Measurements from ENCODE around the gene KAT7. TPM values are rescaled to one million over a fixed set of nuclear protein-coding genes. Genes with fewer than 3 reads are reported as not detected.

Gene KAT7
- total RNA-seq, 3 donors from 2014 or later (not counting 1 experiment from before 2014, with no cell fraction given), result 195 to 231 (median 213) TPM

DNA sequence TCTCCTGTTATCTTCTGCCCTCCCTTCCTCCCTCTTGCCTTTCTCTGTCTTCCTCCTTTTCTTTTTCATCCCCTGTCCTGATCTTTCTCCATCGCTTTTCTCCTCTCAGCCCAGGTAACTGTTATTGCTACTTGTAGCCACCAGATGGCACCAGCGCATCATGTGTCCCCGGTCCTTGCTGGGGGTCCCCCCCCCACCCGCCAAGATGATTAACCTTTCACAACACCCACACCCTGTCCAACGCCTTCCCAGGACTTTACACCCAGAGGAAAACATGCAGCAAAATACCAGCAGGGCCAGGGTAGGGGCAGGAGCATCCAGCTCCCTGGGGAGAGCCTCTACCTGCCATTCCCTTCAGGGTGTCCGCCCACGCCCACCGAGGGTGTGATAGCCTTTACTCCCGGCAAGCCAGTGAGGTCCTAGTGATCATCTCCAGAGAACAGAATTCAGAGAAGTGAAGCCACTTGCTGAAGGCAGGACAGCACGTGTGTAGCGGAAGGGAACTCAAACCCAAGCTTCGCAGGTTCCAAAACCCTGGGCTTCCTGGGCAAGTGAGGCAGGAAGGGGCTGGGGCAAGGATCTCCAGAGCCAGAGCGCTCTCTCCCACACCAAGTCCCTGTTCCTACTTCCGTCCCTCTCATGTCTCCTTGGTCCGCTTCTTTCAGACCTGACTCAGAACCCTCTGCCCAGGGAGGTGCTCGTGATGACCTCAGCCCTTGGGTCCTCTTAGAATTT is 72.8 kb downstream of the KAT7 start:
- H3K27me3 ChIP-seq (ENCODE audit: control insufficient read depth, insufficient read depth, low read length), result peaks cover 3% of the 10 kb centered on the region
- Mint-ChIP-seq H3K4me3 (no peak overlapping the region), H3K9me3 (no peaks in the 10 kb centered on the region), H3K4me1 (no peaks in the 10 kb centered on the region), H3K27ac (no peak overlapping the region), H3K27me3 (ENCODE audit: low read depth in 2 of 2) (peaks cover 0 to 11% of the 10 kb centered on the region in 2 donors), H3K36me3 (no peaks in the 10 kb centered on the region)
- H3K9me3 ChIP-seq (ENCODE audit: control insufficient read depth, insufficient read depth, low read length), result no peaks in the 10 kb centered on the region
- H3K4me3 ChIP-seq (ENCODE audit: low read length), result no peak overlapping the region
- ATAC-seq (peak in 2 of 3 donors; percentile 78 to 81), DNase-seq (peak; percentile 37 to 86)
- peaks cover 4% of the 10 kb centered on the region for H3K4me1 ChIP-seq (ENCODE audit: control insufficient read depth, insufficient read depth, low read length)
- no peak overlapping the region for H3K27ac ChIP-seq (ENCODE audit: low read length)
- TF ChIP-seq, protein P1, sequence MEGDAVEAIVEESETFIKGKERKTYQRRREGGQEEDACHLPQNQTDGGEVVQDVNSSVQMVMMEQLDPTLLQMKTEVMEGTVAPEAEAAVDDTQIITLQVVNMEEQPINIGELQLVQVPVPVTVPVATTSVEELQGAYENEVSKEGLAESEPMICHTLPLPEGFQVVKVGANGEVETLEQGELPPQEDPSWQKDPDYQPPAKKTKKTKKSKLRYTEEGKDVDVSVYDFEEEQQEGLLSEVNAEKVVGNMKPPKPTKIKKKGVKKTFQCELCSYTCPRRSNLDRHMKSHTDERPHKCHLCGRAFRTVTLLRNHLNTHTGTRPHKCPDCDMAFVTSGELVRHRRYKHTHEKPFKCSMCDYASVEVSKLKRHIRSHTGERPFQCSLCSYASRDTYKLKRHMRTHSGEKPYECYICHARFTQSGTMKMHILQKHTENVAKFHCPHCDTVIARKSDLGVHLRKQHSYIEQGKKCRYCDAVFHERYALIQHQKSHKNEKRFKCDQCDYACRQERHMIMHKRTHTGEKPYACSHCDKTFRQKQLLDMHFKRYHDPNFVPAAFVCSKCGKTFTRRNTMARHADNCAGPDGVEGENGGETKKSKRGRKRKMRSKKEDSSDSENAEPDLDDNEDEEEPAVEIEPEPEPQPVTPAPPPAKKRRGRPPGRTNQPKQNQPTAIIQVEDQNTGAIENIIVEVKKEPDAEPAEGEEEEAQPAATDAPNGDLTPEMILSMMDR (IDR thresholded peaks at IDR 0.05), result peak; percentile 83
- no peaks in the 10 kb centered on the region for H3K36me3 ChIP-seq (ENCODE audit: control insufficient read depth, insufficient read depth, low read length)
- intact Hi-C loops (cut with micrococcal nuclease), result loop anchor here (1.0 kb wide), 1 partner anchor 137 kb away; no protein-coding TSS in a partner anchor
- 46% methylated on average over 16 of the region's 16 CpGs for WGBS (ENCODE audit: insufficient coverage)

DNA sequence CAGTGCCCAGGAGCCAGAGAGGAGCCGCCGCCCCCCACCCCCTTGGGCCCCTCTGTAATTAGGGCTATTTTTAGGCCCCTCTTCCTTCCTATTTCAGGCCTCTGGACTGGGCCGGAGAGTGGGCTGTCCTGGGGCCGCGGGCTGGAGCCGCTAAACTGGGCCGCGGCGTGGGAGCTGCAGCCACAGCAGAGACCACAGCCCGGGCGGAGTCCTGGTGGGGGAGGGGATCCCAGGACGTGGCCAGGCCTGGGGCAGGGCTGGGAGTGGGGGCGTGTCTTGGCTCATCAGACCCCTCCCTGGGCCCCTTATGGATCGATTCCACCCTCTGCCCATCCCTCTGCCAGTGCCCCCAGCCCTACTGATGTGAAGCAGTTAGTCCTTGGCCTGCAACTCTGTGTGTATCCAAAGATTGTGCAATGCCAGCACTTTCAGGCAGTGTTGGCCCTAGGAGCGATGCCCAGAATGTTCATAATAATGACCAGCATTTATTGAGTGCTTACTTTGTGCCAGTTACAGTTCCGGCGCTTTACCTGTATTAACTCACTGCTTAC is 74.4 kb downstream of the KAT7 start:
- no peak for DNase-seq
- Histone ChIP-seq H3K9me3 (ENCODE audit: control insufficient read depth, insufficient read depth, low read length) (no peaks in the 10 kb centered on the region), H3K4me1 (ENCODE audit: control insufficient read depth, insufficient read depth, low read length) (peaks cover 4% of the 10 kb centered on the region), H3K36me3 (ENCODE audit: control insufficient read depth, insufficient read depth, low read length) (no peaks in the 10 kb centered on the region), H3K27ac (ENCODE audit: low read length) (no peak overlapping the region), H3K4me3 (ENCODE audit: low read length) (no peak overlapping the region), H3K27me3 (ENCODE audit: control insufficient read depth, insufficient read depth, low read length) (peaks cover 3% of the 10 kb centered on the region)
- WGBS (ENCODE audit: insufficient coverage), result 39% methylated on average over 17 of the region's 17 CpGs
- Mint-ChIP-seq H3K9me3 (no peaks in the 10 kb centered on the region), H3K36me3 (no peaks in the 10 kb centered on the region), H3K4me1 (no peaks in the 10 kb centered on the region), H3K4me3 (no peak overlapping the region), H3K27ac (no peak overlapping the region), H3K27me3 (ENCODE audit: low read depth in 2 of 2) (peaks cover 0 to 11% of the 10 kb centered on the region in 2 donors)
- intact Hi-C loops (cut with micrococcal nuclease), result no loop called here
- no peak for ATAC-seq
- TF ChIP-seq, protein P1 (IDR thresholded peaks at IDR 0.05), result no peak

DNA sequence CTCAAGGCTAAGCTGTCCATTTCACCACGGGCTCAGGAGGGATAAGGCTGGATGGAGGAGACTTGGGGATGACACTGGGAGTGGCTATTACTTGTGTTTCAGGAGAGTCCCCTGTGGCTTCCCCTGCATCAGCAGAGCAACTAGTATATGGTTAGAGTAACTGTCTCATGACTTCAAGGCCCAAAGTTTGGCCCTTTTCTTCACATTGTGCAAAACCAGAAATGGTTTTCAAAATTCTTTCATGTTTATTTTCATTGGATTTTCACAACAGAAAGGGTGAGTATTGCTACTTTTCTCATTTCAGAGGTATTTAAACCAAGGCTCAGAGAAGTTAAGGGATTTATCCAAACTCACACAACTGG is 77.5 kb downstream of the KAT7 start:
- Mint-ChIP-seq H3K4me1 (no peaks in the 10 kb centered on the region), H3K4me3 (no peak overlapping the region), H3K9me3 (no peaks in the 10 kb centered on the region), H3K27me3 (ENCODE audit: low read depth in 2 of 2) (peaks cover 0 to 8% of the 10 kb centered on the region in 2 donors), H3K36me3 (no peaks in the 10 kb centered on the region), H3K27ac (no peak overlapping the region)
- Histone ChIP-seq H3K36me3 (ENCODE audit: control insufficient read depth, insufficient read depth, low read length) (no peaks in the 10 kb centered on the region), H3K27me3 (ENCODE audit: control insufficient read depth, insufficient read depth, low read length) (peaks cover 3% of the 10 kb centered on the region), H3K4me3 (ENCODE audit: low read length) (no peak overlapping the region), H3K4me1 (ENCODE audit: control insufficient read depth, insufficient read depth, low read length) (peaks cover 4% of the 10 kb centered on the region), H3K27ac (ENCODE audit: low read length) (no peak overlapping the region), H3K9me3 (ENCODE audit: control insufficient read depth, insufficient read depth, low read length) (no peaks in the 10 kb centered on the region)
- DNase-seq (no peak), ATAC-seq (no peak)
- intact Hi-C loops (cut with micrococcal nuclease), result no loop called here
- WGBS (ENCODE audit: insufficient coverage), result 71% methylated on average over 1 of the region's 1 CpG
- TF ChIP-seq, protein P1 (IDR thresholded peaks at IDR 0.05), result no peak

Data from natural killer cell (primary cell).